Measurements from ENCODE around the gene CTNND1.

DNA sequence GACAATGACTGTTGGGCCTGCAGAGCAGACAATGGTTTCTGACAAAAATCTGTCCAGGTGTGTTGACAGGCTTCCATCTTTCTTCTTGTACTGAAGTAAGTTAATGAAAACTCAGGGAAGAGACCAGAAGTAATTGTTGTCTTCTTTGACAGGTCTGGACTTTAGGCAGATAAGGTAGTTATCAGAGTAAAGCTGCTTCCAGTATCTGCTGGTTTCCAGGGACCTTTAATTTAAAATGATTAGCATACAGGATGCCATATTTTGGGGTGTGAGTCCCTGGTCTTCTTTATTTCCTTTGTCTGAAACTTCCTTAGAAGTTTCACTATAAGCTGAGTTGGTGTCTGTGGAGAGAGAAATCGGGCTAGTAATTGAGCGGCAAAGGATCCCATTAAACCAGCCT is 47.8 kb upstream of the CTNND1 start:
- TF ChIP-seq, protein P1, sequence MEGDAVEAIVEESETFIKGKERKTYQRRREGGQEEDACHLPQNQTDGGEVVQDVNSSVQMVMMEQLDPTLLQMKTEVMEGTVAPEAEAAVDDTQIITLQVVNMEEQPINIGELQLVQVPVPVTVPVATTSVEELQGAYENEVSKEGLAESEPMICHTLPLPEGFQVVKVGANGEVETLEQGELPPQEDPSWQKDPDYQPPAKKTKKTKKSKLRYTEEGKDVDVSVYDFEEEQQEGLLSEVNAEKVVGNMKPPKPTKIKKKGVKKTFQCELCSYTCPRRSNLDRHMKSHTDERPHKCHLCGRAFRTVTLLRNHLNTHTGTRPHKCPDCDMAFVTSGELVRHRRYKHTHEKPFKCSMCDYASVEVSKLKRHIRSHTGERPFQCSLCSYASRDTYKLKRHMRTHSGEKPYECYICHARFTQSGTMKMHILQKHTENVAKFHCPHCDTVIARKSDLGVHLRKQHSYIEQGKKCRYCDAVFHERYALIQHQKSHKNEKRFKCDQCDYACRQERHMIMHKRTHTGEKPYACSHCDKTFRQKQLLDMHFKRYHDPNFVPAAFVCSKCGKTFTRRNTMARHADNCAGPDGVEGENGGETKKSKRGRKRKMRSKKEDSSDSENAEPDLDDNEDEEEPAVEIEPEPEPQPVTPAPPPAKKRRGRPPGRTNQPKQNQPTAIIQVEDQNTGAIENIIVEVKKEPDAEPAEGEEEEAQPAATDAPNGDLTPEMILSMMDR (IDR thresholded peaks at IDR 0.05) = no peak
- TF ChIP-seq POLR2A (IDR thresholded peaks at IDR 0.05) = no peak
